Measurements from ENCODE around the gene POLD2.
A peak's percentile ranks its signal among the peaks of the same experiment; 100 is the strongest.

The POLD2 gene

GRCh38 chr7:44167920-44168319 lies 44.6 kb upstream of the POLD2 start:
- Histone ChIP-seq H3K27me3 (ENCODE audit: insufficient read depth, low read length, poor library complexity, severe bottlenecking) (no peaks in the 10 kb centered on the region), H3K9me2 (replicated peaks; ENCODE audit: low read depth, low read length) (no peaks in the 10 kb centered on the region), H2AFZ (ENCODE audit: low read length) (peak overlapping the region; percentile 91), H3K4me3 (ENCODE audit: low read length, poor library complexity, severe bottlenecking) (no peak overlapping the region), H3F3A (ENCODE audit: low read depth) (no peaks in the 10 kb centered on the region), H3K9ac (ENCODE audit: low read depth, low read length, poor library complexity, severe bottlenecking) (no peak overlapping the region), H3K9me3 (ENCODE audit: insufficient read depth, low read depth, low read length) (no peaks in the 10 kb centered on the region), H3K79me2 (ENCODE audit: insufficient read depth, low read length) (no peaks in the 10 kb centered on the region), H3K36me3 (ENCODE audit: insufficient read depth, low read length) (no peaks in the 10 kb centered on the region), H4K20me1 (ENCODE audit: insufficient read depth, low read length, poor library complexity, severe bottlenecking) (no peaks in the 10 kb centered on the region), H3K4me2 (ENCODE audit: low read depth, low read length, poor library complexity, severe bottlenecking) (no peak overlapping the region), H3K4me1 (ENCODE audit: insufficient read depth, low read length, poor library complexity, severe bottlenecking) (peaks cover 4% of the 10 kb centered on the region)
- TF ChIP-seq CTCF (conservative IDR thresholded peaks at IDR 0.05; ENCODE audit: low read length), result no peak
- TF ChIP-seq EZH2phosphoT487 (IDR thresholded peaks at IDR 0.05; ENCODE audit: borderline replicate concordance), result no peak

- Histone ChIP-seq H2AFZ (ENCODE audit: low read length) (no peak overlapping the region), H3K4me1 (ENCODE audit: insufficient read depth, low read length, poor library complexity, severe bottlenecking) (peaks cover 4% of the 10 kb centered on the region), H3K27me3 (ENCODE audit: insufficient read depth, low read length, poor library complexity, severe bottlenecking) (no peaks in the 10 kb centered on the region), H3K9me3 (ENCODE audit: insufficient read depth, low read depth, low read length) (no peaks in the 10 kb centered on the region), H3K9ac (ENCODE audit: low read depth, low read length, poor library complexity, severe bottlenecking) (no peak overlapping the region), H3K4me3 (ENCODE audit: low read length, poor library complexity, severe bottlenecking) (no peak overlapping the region), H3K79me2 (ENCODE audit: insufficient read depth, low read length) (no peaks in the 10 kb centered on the region), H4K20me1 (ENCODE audit: insufficient read depth, low read length, poor library complexity, severe bottlenecking) (no peaks in the 10 kb centered on the region), H3K9me2 (replicated peaks; ENCODE audit: low read depth, low read length) (no peaks in the 10 kb centered on the region), H3K36me3 (ENCODE audit: insufficient read depth, low read length) (no peaks in the 10 kb centered on the region), H3F3A (ENCODE audit: low read depth) (no peaks in the 10 kb centered on the region), H3K4me2 (ENCODE audit: low read depth, low read length, poor library complexity, severe bottlenecking) (no peak overlapping the region)
- no peak for TF ChIP-seq CTCF (conservative IDR thresholded peaks at IDR 0.05; ENCODE audit: low read length)
- no peak for TF ChIP-seq EZH2phosphoT487 (IDR thresholded peaks at IDR 0.05; ENCODE audit: borderline replicate concordance)
These were observed 40.2 kb upstream of the POLD2 start for GRCh38 chr7:44163591-44163990.

GRCh38 chr7:44162785-44163395 lies 39.5 kb upstream of the POLD2 start:
- no peaks in the 10 kb centered on the region for H3K9me3 ChIP-seq (ENCODE audit: insufficient read depth, low read depth, low read length)
- no peaks in the 10 kb centered on the region for H4K20me1 ChIP-seq (ENCODE audit: insufficient read depth, low read length, poor library complexity, severe bottlenecking)
- H3K9me2 ChIP-seq (replicated peaks; ENCODE audit: low read depth, low read length), result no peaks in the 10 kb centered on the region
- H3K36me3 ChIP-seq (ENCODE audit: insufficient read depth, low read length), result no peaks in the 10 kb centered on the region
- no peak overlapping the region for H3K4me3 ChIP-seq (ENCODE audit: low read length, poor library complexity, severe bottlenecking)
- H3K27me3 ChIP-seq (ENCODE audit: insufficient read depth, low read length, poor library complexity, severe bottlenecking), result no peaks in the 10 kb centered on the region
- no peak overlapping the region for H2AFZ ChIP-seq (ENCODE audit: low read length)
- no peaks in the 10 kb centered on the region for H3F3A ChIP-seq (ENCODE audit: low read depth)
- H3K9ac ChIP-seq (ENCODE audit: low read depth, low read length, poor library complexity, severe bottlenecking), result no peak overlapping the region
- peaks cover 2% of the 10 kb centered on the region for H3K4me1 ChIP-seq (ENCODE audit: insufficient read depth, low read length, poor library complexity, severe bottlenecking)
- TF ChIP-seq EZH2phosphoT487 (IDR thresholded peaks at IDR 0.05; ENCODE audit: borderline replicate concordance) (no peak), CTCF (conservative IDR thresholded peaks at IDR 0.05; ENCODE audit: low read length) (no peak)
- H3K79me2 ChIP-seq (ENCODE audit: insufficient read depth, low read length), result no peaks in the 10 kb centered on the region
- no peak overlapping the region for H3K4me2 ChIP-seq (ENCODE audit: low read depth, low read length, poor library complexity, severe bottlenecking)

Measured in Loucy (cell line).